Bronchial epithelial cell (primary cell): ENCODE results near the gene TTC9. TPM values are rescaled to one million over a fixed set of nuclear protein-coding genes. Genes with fewer than 3 reads are reported as not detected.
A peak's percentile ranks its signal among the peaks of the same experiment; 100 is the strongest.

ENCODE experiments used
- DNase-seq: peaks from one replicate; pipeline ENCODE4 v3.0.0-alpha.2; 2010; ENCODE audit warnings: low read depth
- FAIRE-seq: peaks from 2 replicates; lab custom pipeline; 2011; peaks lifted over from hg19 to GRCh38; lab: Jason Lieb, UNC
- H3K27me3 ChIP-seq: 2 replicates; pipeline ENCODE4 v1.5.1; 2011; ENCODE audit warnings: low read length; ENCODE audit not compliant: control insufficient read depth, insufficient read depth
- H3K36me3 ChIP-seq: 2 replicates; pipeline ENCODE4 v1.5.1; 2011; ENCODE audit warnings: low read length; ENCODE audit not compliant: control insufficient read depth, insufficient read depth
- H3K4me3 ChIP-seq: 2 replicates; pipeline ENCODE4 v1.5.1; 2011; ENCODE audit warnings: mild to moderate bottlenecking, low read depth, low read length, control low read depth
- total RNA-seq: library from RNA; depleted of rRNA; stranded (reverse); fragments of >200 nt; gene quantifications from 2 replicates; pipeline ENCODE4 v1.2.1, GENCODE V29; 2014
- TF ChIP-seq, protein P1 (sequence below): IDR thresholded peaks from 2 replicates; pipeline ENCODE4 v1.5.1; 2011; ENCODE audit warnings: mild to moderate bottlenecking, moderate library complexity, low read length, control low read depth, inconsistent platforms; ENCODE audit not compliant: insufficient read depth, severe bottlenecking

The TTC9 gene
- total RNA-seq, 1 donor from 2014 or later, result 5.3 TPM

- no peaks in the 10 kb centered on the region for H3K27me3 ChIP-seq
- FAIRE-seq (no peak), DNase-seq (no peak)
- H3K4me3 ChIP-seq, result no peak overlapping the region
- TF ChIP-seq, protein P1, sequence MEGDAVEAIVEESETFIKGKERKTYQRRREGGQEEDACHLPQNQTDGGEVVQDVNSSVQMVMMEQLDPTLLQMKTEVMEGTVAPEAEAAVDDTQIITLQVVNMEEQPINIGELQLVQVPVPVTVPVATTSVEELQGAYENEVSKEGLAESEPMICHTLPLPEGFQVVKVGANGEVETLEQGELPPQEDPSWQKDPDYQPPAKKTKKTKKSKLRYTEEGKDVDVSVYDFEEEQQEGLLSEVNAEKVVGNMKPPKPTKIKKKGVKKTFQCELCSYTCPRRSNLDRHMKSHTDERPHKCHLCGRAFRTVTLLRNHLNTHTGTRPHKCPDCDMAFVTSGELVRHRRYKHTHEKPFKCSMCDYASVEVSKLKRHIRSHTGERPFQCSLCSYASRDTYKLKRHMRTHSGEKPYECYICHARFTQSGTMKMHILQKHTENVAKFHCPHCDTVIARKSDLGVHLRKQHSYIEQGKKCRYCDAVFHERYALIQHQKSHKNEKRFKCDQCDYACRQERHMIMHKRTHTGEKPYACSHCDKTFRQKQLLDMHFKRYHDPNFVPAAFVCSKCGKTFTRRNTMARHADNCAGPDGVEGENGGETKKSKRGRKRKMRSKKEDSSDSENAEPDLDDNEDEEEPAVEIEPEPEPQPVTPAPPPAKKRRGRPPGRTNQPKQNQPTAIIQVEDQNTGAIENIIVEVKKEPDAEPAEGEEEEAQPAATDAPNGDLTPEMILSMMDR, result no peak
- H3K36me3 ChIP-seq, result no peaks in the 10 kb centered on the region
These were observed 5.0 kb downstream of the TTC9 start for GRCh38 chr14:70646705-70647104.

- TF ChIP-seq, protein P1, result no peak
- no peak overlapping the region for H3K4me3 ChIP-seq
- H3K36me3 ChIP-seq, result no peaks in the 10 kb centered on the region
- H3K27me3 ChIP-seq, result no peaks in the 10 kb centered on the region
- FAIRE-seq (no peak), DNase-seq (no peak)
These were observed 6.6 kb downstream of the TTC9 start for GRCh38 chr14:70648346-70648745.

DNA sequence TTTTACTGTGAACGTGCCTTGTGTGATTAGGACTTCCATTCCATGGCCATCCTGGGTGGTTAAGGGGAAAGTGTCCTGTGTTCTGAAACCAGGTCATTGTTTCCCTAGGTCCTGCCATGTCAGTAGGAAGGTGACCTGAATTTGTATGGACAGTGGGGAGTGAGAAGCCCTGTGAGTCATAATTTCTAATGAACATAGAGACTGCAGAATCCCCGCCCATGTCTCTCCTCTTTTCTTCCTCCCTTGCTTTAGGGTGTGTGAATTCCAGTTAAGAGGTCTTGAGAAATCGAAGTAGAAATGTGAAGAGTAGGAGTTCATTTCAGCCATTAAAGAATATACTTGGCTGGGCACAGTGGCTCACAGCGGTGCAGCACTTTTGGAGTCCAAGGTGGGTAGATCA lies 8.1 kb downstream of the TTC9 start:
- H3K4me3 ChIP-seq, result no peak overlapping the region
- no peak for FAIRE-seq
- DNase-seq, result peak; percentile 41
- TF ChIP-seq, protein P1, result no peak
- H3K36me3 ChIP-seq, result no peaks in the 10 kb centered on the region
- H3K27me3 ChIP-seq, result no peaks in the 10 kb centered on the region

GRCh38 chr14:70651522-70651921 lies 9.8 kb downstream of the TTC9 start:
- DNase-seq (peak; percentile 65), FAIRE-seq (no peak)
- no peaks in the 10 kb centered on the region for H3K36me3 ChIP-seq
- TF ChIP-seq, protein P1, result no peak
- no peak overlapping the region for H3K4me3 ChIP-seq
- H3K27me3 ChIP-seq, result no peaks in the 10 kb centered on the region

DNA sequence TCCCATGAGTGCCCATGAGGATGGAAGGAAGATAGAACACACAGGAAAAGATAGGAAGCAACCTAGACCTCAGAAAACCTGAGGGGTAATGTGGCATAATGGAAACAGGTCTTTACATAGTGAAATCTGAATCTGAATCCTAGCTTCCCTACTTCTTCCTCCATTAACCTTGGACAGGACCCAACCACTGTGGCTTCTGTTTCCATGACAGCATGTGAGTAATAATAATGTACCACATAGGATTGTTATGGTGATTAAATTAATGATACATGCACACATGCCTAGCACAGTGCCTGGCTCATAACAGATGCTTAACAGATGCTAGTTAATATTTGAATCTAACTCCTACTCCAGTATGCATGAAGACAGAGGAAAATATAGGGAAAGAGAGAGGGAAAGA lies 11.2 kb downstream of the TTC9 start:
- no peaks in the 10 kb centered on the region for H3K27me3 ChIP-seq
- no peak overlapping the region for H3K4me3 ChIP-seq
- FAIRE-seq (no peak), DNase-seq (peak; percentile 49)
- no peaks in the 10 kb centered on the region for H3K36me3 ChIP-seq
- TF ChIP-seq, protein P1, result no peak

GRCh38 chr14:70653662-70654061 lies 11.9 kb downstream of the TTC9 start:
- FAIRE-seq (no peak), DNase-seq (no peak)
- H3K4me3 ChIP-seq, result no peak overlapping the region
- TF ChIP-seq, protein P1, result no peak
- no peaks in the 10 kb centered on the region for H3K27me3 ChIP-seq
- H3K36me3 ChIP-seq, result no peaks in the 10 kb centered on the region
